ENCODE measurements around the gene F9.

F9 gene

GRCh38 chrX:139600105-139600504 is 69.6 kb downstream of the F9 start:
- no peak for DNase-seq (ENCODE audit: low read depth)

Data from GM04503 (cell line).